ENCODE data around the gene FAM47E.

Gene FAM47E

GRCh38 chr4:76310683-76311082, 59.2 kb downstream of the FAM47E start:
- H3K27me3 ChIP-seq (ENCODE audit: insufficient read depth, low read depth), result no peaks in the 10 kb centered on the region
- no peak overlapping the region for H3K4me3 ChIP-seq (IDR thresholded peaks at IDR 0.05; ENCODE audit: insufficient read depth, low read depth, low read length)
- no peak overlapping the region for H3K9ac ChIP-seq
- peaks cover 52% of the 10 kb centered on the region for H3K79me2 ChIP-seq (ENCODE audit: insufficient read depth, low read depth)
- no peak for TF ChIP-seq CTCF (conservative IDR thresholded peaks at IDR 0.05; ENCODE audit: low read depth, low read length)
- H3K4me1 ChIP-seq (ENCODE audit: low read depth, poor library complexity, severe bottlenecking), result peaks cover 50% of the 10 kb centered on the region
- peak overlapping the region; percentile 59; the same call in 1 of the 2 replicates for H3K4me2 ChIP-seq
- 0 out of 2 replicates have a peak, but pooled peaks cover 5% of the 10 kb centered on the region for H4K20me1 ChIP-seq (ENCODE audit: insufficient read depth)
- peaks cover 19% of the 10 kb centered on the region; the same call in 1 of the 2 replicates for H3K36me3 ChIP-seq (ENCODE audit: insufficient read depth)
- no peak overlapping the region for H3K27ac ChIP-seq
- no peak overlapping the region for H2AFZ ChIP-seq (ENCODE audit: low read depth)

DNA sequence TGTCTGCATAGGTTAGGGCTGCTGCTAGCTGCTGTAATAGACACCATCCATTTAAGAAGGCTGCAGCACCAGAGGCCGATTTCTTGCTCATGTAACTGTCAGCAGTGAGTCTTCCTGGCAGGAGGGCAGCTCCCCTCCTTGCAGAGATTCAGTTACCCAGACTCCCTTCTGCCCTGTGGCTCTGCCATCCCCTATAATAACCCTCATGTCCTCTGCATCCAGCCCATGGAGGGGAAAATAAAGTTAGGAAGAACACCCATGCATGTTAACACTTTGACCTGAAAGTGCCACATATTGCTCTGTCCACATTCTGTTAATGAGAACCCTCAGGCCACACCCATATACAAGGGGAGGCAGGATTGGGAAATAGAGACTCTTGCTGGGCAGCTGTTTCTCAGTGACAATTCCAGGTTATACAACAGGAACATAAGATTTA, 60.4 kb downstream of the FAM47E start:
- H3K4me3 ChIP-seq (IDR thresholded peaks at IDR 0.05; ENCODE audit: insufficient read depth, low read depth, low read length), result no peak overlapping the region
- peak overlapping the region; percentile 30; the same call in 1 of the 2 replicates for H3K27ac ChIP-seq
- peaks cover 39% of the 10 kb centered on the region for H3K79me2 ChIP-seq (ENCODE audit: insufficient read depth, low read depth)
- H4K20me1 ChIP-seq (ENCODE audit: insufficient read depth), result 0 out of 2 replicates have a peak, but pooled peaks cover 5% of the 10 kb centered on the region
- H3K9ac ChIP-seq, result no peak overlapping the region
- no peak for TF ChIP-seq CTCF (conservative IDR thresholded peaks at IDR 0.05; ENCODE audit: low read depth, low read length)
- H3K36me3 ChIP-seq (ENCODE audit: insufficient read depth), result peaks cover 19% of the 10 kb centered on the region; the same call in 1 of the 2 replicates
- peak overlapping the region; percentile 75 for H3K4me2 ChIP-seq
- H3K4me1 ChIP-seq (ENCODE audit: low read depth, poor library complexity, severe bottlenecking), result peaks cover 50% of the 10 kb centered on the region
- H3K27me3 ChIP-seq (ENCODE audit: insufficient read depth, low read depth), result no peaks in the 10 kb centered on the region
- no peak overlapping the region for H2AFZ ChIP-seq (ENCODE audit: low read depth)

DNA sequence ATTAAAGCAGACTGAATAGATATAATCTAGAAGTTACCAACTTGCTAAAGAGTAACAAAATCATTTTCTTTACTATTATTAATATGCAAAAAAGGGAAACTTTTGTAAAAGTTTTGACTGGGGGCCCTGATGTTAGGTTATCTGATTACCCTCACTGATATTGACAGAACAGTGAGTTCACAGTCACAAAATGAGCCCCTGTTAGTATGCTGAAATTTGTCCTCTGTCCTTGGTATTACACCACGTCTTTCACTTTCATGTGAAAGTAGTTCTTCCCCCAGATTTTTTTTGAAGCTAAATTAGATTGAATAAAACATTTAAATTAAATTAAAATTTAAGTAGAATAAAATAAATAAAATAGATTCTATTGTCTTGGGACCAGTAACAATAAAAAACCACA, 60.9 kb downstream of the FAM47E start:
- Histone ChIP-seq H3K9ac (no peak overlapping the region), H4K20me1 (ENCODE audit: insufficient read depth) (0 out of 2 replicates have a peak, but pooled peaks cover 5% of the 10 kb centered on the region), H2AFZ (ENCODE audit: low read depth) (no peak overlapping the region), H3K4me3 (IDR thresholded peaks at IDR 0.05; ENCODE audit: insufficient read depth, low read depth, low read length) (no peak overlapping the region), H3K27ac (peak overlapping the region; percentile 30; the same call in 1 of the 2 replicates), H3K27me3 (ENCODE audit: insufficient read depth, low read depth) (no peaks in the 10 kb centered on the region), H3K36me3 (ENCODE audit: insufficient read depth) (peaks cover 19% of the 10 kb centered on the region; the same call in 1 of the 2 replicates), H3K79me2 (ENCODE audit: insufficient read depth, low read depth) (peaks cover 34% of the 10 kb centered on the region), H3K4me1 (ENCODE audit: low read depth, poor library complexity, severe bottlenecking) (peaks cover 50% of the 10 kb centered on the region), H3K4me2 (peak overlapping the region; percentile 75)
- TF ChIP-seq CTCF (conservative IDR thresholded peaks at IDR 0.05; ENCODE audit: low read depth, low read length), result no peak

GRCh38 chr4:76313547-76313946, 62.0 kb downstream of the FAM47E start:
- Histone ChIP-seq H3K27ac (no peak overlapping the region), H2AFZ (ENCODE audit: low read depth) (no peak overlapping the region), H3K4me3 (IDR thresholded peaks at IDR 0.05; ENCODE audit: insufficient read depth, low read depth, low read length) (no peak overlapping the region), H3K36me3 (ENCODE audit: insufficient read depth) (peaks cover 19% of the 10 kb centered on the region; the same call in 1 of the 2 replicates), H4K20me1 (ENCODE audit: insufficient read depth) (0 out of 2 replicates have a peak, but pooled peaks cover 5% of the 10 kb centered on the region), H3K4me2 (no peak overlapping the region), H3K9ac (no peak overlapping the region), H3K27me3 (ENCODE audit: insufficient read depth, low read depth) (no peaks in the 10 kb centered on the region), H3K4me1 (ENCODE audit: low read depth, poor library complexity, severe bottlenecking) (peaks cover 45% of the 10 kb centered on the region), H3K79me2 (ENCODE audit: insufficient read depth, low read depth) (peaks cover 23% of the 10 kb centered on the region)
- TF ChIP-seq CTCF (conservative IDR thresholded peaks at IDR 0.05; ENCODE audit: low read depth, low read length), result no peak

All from KMS-11 (cell line).